Thoracic aorta endothelial cell (primary cell): ENCODE results near the gene ST6GAL2. TPM values are rescaled to one million over a fixed set of nuclear protein-coding genes. Genes with fewer than 3 reads are reported as not detected.

Experiments
- total RNA-seq: library from RNA; depleted of rRNA; stranded (reverse); fragments of >200 nt; gene quantifications from 2 replicates; pipeline ENCODE4 v1.2.3, GENCODE V29; 2012

Gene ST6GAL2
- total RNA-seq: not detected in 2 replicates

GRCh38 chr2:106885971-106886915 lies at the start of gene ST6GAL2:
Gene ST6GAL2 (minus strand): TSS chr2:106886167. CDS start chr2:106843977, 42,190 bp downstream.

